GM12891 (cell line): ENCODE measurements around the gene FGF19.
A peak's percentile ranks its signal among the peaks of the same experiment; 100 is the strongest.

Experiments
- DNase-seq: peaks from one replicate; pipeline ENCODE4 v3.0.0; 2011; ENCODE audit warnings: low spot score; ENCODE audit not compliant: insufficient read length
- FAIRE-seq: peaks from 2 replicates; lab custom pipeline; 2011; peaks lifted over from hg19 to GRCh38; lab: Jason Lieb, UNC
- PAX5 ChIP-seq: IDR thresholded peaks from 2 replicates; pipeline ENCODE4 v1.6.1; 2011; ENCODE audit warnings: low read length, moderate library complexity, mild to moderate bottlenecking; ENCODE audit not compliant: insufficient read depth, severe bottlenecking
- POLR2A ChIP-seq: IDR thresholded peaks from 2 replicates; pipeline ENCODE4 v1.6.1; 2011; ENCODE audit warnings: low read depth, low read length, control low read depth
- POLR2AphosphoS5 ChIP-seq: IDR thresholded peaks from 2 replicates; pipeline ENCODE4 v1.6.1; 2011; ENCODE audit warnings: low read depth, low read length, control low read depth
- POU2F2 ChIP-seq: IDR thresholded peaks from 2 replicates; pipeline ENCODE4 v1.6.1; 2011; ENCODE audit warnings: low read depth, mild to moderate bottlenecking, control low read depth, low read length, moderate library complexity
- SPI1 ChIP-seq: IDR thresholded peaks from 2 replicates; pipeline ENCODE4 v1.6.1; 2011; ENCODE audit warnings: low read depth, low read length, control low read depth
- TAF1 ChIP-seq: IDR thresholded peaks from 2 replicates; pipeline ENCODE4 v1.6.1; 2011; ENCODE audit warnings: low read depth, low read length, control low read depth

FGF19 gene

GRCh38 chr11:69686452-69686851, 17.4 kb downstream of the FGF19 start:
- DNase-seq (no peak), FAIRE-seq (no peak)
- TF ChIP-seq POLR2A (no peak), POU2F2 (no peak), TAF1 (no peak), POLR2AphosphoS5 (no peak), SPI1 (no peak), PAX5 (no peak)

DNA sequence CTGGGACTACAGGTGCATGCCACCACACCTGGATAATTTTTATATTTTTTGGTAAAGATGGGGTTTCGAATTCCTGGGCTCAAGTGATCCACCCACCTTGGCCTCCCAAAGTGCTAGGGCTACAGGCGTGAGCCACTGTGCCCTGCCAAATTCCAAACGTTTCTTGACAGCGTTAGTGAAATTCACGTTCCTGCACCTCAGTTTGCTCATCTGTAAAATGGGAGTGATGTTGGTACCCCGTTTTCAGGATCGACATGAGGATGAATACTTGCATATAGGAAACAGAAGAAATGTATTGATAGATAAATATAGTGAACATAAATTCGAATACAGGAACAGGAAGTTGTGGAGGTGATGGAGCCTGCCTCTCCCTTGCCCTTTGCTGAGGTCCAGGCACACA, 18.5 kb downstream of the FGF19 start:
- TF ChIP-seq TAF1 (no peak), SPI1 (no peak), POU2F2 (no peak), POLR2AphosphoS5 (no peak), POLR2A (no peak), PAX5 (no peak)
- DNase-seq (no peak), FAIRE-seq (no peak)

GRCh38 chr11:69684651-69685050, 19.2 kb downstream of the FGF19 start:
- no peak for FAIRE-seq
- no peak for TF ChIP-seq TAF1
- no peak for TF ChIP-seq POU2F2
- no peak for TF ChIP-seq PAX5
- no peak for TF ChIP-seq POLR2A
- no peak for TF ChIP-seq SPI1
- no peak for TF ChIP-seq POLR2AphosphoS5
- no peak for DNase-seq

DNA sequence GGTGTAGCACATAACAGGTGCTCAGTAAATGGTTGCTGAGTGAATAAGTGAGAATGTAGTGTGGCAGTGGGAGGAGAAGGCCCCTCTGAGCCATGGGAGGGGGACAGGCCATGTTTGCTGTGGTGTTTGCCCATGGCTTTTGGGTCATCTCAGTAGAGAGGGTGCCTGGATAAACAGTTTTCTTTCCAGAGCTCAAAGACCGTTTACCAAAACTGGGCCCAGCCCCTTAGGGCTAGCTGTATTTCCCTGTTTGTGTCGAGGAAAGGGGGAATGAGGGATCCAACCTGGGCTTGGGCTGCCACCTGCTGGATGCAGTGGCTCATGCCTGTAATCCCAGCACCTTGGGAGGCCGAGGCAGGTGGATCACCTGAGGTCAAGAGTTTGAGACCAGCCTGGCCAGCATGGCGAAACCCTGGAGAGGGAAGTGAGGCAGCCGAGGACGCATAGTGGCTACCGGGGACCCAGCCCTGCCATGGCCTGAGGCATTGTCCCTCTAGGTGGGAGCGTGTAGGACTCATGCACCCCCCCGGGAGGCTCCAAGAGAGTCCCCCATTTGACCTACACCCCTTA, 20.0 kb downstream of the FGF19 start:
- TF ChIP-seq POLR2A (no peak), PAX5 (no peak), SPI1 (no peak), TAF1 (no peak), POLR2AphosphoS5 (no peak)
- DNase-seq (no peak), FAIRE-seq (no peak)

DNA sequence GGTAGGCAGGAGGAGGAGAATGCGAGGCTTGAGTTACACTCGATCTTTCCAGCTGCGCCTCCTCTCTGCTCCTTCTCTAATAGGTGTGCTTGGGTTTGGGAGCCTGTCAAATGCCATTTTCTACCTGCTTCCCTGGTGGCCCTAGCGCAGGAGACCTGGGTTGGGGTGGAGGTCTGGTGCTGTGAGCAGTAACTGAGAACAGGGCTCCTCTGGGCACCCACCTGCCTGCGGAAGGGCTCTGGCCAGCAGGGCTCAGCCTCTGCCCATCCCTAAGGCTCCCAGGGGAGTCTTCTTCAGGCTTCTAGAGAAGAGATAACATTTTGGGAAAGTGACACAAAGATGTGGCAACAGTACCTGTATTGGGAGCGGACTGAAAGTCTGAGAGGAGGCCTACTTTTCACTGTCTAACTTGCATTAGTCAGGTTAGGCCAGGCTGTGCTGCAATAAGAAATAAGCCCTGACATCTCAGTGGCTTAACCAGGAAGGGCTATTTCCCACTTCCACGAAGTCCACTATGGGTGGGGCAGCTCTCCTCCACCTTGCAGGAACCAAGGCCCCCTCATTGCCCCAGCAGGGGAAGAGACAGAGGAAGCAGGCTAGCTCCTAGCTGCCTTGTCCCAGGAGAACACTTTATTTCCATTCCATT, 21.0 kb downstream of the FGF19 start:
- no peak for DNase-seq
- no peak for TF ChIP-seq TAF1
- no peak for TF ChIP-seq SPI1
- TF ChIP-seq PAX5 = no peak
- TF ChIP-seq POLR2AphosphoS5 = no peak
- no peak for TF ChIP-seq POLR2A
- TF ChIP-seq POU2F2 = no peak
- FAIRE-seq = no peak

DNA sequence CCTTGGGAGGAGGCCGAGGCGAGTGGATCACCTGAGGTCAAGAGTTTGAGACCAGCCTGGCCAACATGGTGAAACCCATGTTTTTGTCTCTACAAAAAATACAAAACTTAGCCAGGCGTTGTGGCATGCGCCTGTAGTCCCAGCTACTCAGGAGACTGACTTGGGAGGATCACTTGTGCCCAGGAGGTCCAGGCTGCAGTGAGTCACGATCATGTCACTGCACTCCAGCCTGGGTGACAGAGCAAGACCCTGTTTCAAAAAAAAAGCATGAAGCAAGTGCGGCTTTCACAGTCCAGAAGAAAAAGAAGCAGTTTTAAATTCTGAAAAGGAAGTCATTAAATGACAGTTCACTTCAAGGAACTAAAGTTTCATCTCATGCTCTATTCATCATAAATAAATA, 21.6 kb downstream of the FGF19 start:
- TF ChIP-seq POLR2A (no peak), SPI1 (no peak), POU2F2 (no peak), TAF1 (no peak)
- FAIRE-seq (no peak), DNase-seq (no peak)

- DNase-seq (no peak), FAIRE-seq (peak; percentile 75)
- TF ChIP-seq PAX5 (no peak), SPI1 (no peak), POLR2AphosphoS5 (no peak), POU2F2 (no peak), TAF1 (no peak), POLR2A (no peak)
Observed at GRCh38 chr11:69680688-69681087, 23.1 kb downstream of the FGF19 start.

DNA sequence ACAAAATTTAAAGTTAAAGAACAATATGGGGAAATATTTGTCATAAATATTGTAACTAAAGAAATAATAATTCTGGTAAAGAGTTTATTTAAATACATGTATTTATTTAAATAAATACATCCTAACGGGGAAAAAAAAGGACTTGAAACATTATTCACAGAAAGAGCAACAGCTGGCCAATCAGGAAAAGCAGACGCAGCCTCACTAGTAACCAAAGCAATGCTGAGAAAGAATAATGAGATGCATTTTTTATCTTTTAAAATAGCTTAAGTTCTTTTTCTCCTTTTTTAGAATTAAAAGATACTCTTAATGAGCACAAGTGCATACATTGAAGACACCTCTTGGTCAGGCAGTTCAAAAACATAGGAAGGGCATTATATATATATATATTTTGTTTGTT, 26.1 kb downstream of the FGF19 start:
- DNase-seq (no peak), FAIRE-seq (no peak)
- no peak for TF ChIP-seq PAX5
- TF ChIP-seq SPI1 = no peak
- no peak for TF ChIP-seq POLR2AphosphoS5
- no peak for TF ChIP-seq TAF1
- TF ChIP-seq POLR2A = no peak
- TF ChIP-seq POU2F2 = no peak

- FAIRE-seq (peak; percentile 97), DNase-seq (peak; percentile 97)
- peak; percentile 94 for TF ChIP-seq POLR2A
- peak; percentile 75 for TF ChIP-seq PAX5
- TF ChIP-seq POLR2AphosphoS5 = peak; percentile 87
- peak; percentile 7; the same call in 1 of the 2 replicates for TF ChIP-seq SPI1
- TF ChIP-seq TAF1 = peak; percentile 98
- peak; percentile 56 for TF ChIP-seq POU2F2
Observed at GRCh38 chr11:69674886-69675714, 28.7 kb downstream of the FGF19 start, which contains the start of gene LTO1. Gene LTO1 (minus strand): TSS chr11:69675353. CDS start chr11:69675239, 114 bp downstream.
